ENCODE measurements around the gene MCCC2.

DNA sequence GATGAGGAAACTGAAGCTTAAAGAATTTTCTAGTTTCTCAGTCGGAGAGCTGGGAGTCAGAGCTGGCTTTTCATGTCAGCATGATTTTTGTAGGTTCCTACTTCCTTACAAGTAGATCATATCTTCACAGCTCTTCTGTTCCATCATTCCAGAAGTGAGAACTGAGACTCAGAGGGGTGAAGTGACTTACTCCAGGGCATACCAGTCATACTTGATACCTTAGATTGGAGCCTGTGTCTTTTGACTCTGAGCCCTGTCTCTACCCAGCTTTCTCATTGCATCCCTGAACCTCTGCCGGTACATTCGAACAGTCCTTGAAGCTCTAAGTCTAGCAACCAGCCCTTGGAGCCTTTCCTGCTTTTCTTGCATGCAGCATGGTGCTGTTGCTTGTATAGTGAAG, 53.3 kb downstream of the MCCC2 start:
- TF ChIP-seq, protein P1, sequence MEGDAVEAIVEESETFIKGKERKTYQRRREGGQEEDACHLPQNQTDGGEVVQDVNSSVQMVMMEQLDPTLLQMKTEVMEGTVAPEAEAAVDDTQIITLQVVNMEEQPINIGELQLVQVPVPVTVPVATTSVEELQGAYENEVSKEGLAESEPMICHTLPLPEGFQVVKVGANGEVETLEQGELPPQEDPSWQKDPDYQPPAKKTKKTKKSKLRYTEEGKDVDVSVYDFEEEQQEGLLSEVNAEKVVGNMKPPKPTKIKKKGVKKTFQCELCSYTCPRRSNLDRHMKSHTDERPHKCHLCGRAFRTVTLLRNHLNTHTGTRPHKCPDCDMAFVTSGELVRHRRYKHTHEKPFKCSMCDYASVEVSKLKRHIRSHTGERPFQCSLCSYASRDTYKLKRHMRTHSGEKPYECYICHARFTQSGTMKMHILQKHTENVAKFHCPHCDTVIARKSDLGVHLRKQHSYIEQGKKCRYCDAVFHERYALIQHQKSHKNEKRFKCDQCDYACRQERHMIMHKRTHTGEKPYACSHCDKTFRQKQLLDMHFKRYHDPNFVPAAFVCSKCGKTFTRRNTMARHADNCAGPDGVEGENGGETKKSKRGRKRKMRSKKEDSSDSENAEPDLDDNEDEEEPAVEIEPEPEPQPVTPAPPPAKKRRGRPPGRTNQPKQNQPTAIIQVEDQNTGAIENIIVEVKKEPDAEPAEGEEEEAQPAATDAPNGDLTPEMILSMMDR (IDR thresholded peaks at IDR 0.05): no peak
- no peak for TF ChIP-seq POLR2A (IDR thresholded peaks at IDR 0.05)

Data from thyroid gland (tissue), 4 donors.